GM12872 (cell line): ENCODE data around the gene GNG2.

Experiments
- TF ChIP-seq, protein P1 (sequence below): IDR thresholded peaks from 3 replicates; pipeline ENCODE4 v1.5.1; 2011; ENCODE audit warnings: low read depth, mild to moderate bottlenecking, low read length, moderate library complexity; ENCODE audit not compliant: insufficient read depth

Gene GNG2

DNA sequence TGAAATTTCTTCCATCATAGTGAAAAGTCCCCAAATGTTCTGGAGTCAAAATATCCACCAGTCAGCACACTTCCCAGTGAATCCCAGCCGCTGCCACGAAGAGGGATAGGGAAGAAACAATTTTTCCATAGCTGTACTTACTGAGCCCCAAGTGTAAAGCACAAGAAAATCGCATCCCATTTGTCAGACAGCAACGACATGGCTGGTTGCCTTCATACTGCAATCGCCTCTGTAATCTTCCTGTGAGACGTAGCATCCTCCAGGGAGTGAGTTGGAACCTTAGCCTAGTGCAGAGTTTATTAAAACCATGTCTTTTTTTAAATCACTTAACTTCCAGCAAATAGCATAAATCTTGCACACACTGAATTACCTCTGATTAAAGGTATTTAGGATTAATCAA is 56.8 kb downstream of the GNG2 start:
- TF ChIP-seq, protein P1, sequence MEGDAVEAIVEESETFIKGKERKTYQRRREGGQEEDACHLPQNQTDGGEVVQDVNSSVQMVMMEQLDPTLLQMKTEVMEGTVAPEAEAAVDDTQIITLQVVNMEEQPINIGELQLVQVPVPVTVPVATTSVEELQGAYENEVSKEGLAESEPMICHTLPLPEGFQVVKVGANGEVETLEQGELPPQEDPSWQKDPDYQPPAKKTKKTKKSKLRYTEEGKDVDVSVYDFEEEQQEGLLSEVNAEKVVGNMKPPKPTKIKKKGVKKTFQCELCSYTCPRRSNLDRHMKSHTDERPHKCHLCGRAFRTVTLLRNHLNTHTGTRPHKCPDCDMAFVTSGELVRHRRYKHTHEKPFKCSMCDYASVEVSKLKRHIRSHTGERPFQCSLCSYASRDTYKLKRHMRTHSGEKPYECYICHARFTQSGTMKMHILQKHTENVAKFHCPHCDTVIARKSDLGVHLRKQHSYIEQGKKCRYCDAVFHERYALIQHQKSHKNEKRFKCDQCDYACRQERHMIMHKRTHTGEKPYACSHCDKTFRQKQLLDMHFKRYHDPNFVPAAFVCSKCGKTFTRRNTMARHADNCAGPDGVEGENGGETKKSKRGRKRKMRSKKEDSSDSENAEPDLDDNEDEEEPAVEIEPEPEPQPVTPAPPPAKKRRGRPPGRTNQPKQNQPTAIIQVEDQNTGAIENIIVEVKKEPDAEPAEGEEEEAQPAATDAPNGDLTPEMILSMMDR = no peak

DNA sequence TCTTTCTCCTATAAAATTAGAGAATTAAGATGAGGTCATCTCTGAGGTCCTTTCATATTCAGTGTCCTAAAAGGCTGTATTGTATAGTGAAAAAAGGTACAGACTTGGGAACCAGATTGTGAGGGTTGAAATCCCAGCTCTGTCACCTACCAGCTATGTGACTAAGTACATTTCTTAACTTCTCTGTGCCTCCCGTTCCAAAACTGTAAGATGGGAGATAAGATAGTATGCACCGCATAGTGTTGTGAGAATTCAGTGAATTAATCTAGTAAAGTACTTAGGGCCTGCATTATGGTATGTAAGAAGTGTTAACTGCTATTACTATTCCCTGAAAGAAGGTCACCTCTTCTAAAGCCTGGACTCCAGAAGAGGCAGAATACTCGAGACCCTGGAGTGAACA is 60.6 kb downstream of the GNG2 start:
- TF ChIP-seq, protein P1 = no peak

DNA sequence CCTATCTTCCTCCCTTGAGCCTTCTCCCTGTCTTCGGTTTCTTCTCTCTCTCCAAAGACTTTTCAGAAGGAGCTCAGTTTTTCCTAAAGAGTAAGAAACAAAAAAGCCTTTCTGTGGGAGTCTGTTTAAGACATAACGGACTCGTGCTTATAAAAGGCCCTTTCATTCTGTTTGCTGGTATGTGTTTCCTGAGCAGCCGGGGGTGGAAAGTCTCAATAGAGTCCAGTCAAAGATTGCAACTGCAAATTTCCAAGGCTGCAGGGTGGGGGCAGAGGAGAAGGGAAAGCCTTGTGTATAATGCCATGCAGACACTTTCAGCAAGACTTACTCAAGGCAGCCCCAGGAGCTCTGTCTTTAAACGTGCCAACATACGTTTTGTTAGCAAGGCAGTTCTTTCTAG is 62.2 kb downstream of the GNG2 start:
- TF ChIP-seq, protein P1 = no peak

DNA sequence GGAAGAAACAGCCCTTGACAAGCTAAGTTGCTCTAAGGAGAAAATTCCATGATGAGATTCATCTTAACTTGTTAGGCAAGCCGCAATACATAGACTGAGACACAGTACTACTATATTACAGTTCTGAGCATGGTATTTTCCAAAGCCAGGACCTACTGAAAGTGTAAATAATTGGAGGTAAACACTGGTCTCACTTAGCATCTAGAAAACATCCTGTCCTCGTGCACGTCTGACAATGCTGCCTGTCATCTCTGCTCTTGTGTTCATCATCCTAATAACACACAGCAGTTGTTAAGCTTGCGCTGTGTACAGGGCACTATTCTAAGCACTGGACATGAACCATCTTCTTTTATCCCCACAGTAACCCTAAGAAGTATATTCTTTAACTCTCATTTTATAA is 64.2 kb downstream of the GNG2 start:
- TF ChIP-seq, protein P1 = no peak

DNA sequence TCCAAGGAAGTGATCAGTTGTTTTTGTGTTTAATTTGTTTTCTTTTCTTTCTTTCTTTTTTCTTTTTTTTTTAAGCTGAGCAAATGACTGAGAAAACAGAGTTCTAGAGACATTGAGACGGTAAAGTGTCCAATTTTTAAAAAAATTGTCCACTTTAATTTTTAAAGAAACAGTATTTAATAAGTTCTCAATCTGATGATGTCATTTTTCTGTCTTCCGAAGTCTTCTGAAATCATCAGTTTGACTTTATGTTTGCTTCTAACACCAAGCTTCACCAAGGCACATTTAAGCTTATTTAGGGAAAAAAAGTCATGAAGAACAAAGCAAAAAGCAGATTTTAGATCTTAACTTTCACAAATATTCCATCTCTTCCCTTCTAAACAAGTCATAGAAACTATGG is 65.6 kb downstream of the GNG2 start:
- TF ChIP-seq, protein P1 = no peak

DNA sequence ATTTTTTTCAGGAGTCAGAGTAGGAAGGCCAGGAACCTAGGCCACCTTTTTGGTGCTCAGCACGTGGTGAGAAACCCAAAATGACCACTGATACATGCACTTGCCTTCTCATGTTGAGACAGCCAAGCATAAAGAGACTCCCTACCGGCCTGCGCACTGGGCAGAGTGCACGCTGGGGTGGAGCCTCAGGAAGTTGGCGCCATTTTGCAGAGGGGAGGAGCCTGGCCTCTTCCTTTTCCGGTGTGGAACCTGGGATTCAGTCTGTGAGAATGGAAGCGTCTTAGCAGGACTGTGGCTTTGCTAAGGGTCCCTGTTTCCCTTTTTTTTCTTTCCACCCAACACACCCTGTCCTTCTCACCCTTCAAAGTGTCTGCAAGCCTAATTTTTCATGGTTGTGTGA is 66.0 kb downstream of the GNG2 start:
- TF ChIP-seq, protein P1 = no peak

DNA sequence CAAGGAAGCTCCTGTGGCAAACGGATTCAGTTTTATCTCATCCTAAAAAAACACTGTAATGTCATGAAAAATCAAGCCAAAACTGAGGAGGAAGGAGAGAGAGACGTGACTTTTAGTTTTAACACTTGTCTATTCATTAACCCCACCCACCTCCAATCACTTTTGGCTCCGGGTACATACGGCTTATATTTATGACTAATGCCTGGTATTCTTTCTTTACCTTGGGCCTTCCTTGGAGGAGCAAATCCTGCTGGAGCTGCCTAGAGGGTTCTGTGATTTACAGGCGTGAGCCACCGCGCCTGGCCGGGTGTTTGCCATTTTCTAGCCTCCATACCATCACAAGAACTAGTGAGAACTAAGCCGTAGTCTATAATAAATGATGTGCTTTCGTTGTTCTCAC is 68.2 kb downstream of the GNG2 start:
- TF ChIP-seq, protein P1 = no peak

DNA sequence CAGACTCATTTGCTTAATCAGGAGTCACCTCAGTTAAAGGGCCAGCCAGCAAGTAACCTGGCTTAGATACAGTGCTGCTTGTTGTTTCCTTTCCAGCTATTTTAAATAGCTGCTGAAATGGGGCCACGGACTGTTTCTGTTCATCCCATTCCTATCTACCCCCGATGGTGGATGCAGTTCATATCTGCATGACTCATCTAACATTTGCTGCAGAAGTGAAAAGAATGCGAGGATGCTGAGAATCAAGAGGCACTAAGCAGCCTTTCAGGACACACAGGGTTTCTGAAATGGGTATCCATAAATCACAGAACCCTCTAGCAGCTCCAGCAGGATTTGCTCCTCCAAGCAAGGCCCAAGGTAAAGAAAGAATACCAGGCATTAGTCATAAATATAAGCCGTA is 68.8 kb downstream of the GNG2 start:
- TF ChIP-seq, protein P1 = no peak
